ENCODE data around the gene CCIN.

GRCh38 chr9:36217256-36217968 lies 48.2 kb downstream of the CCIN start:
- TF ChIP-seq CTCF (IDR thresholded peaks at IDR 0.05) (no peak), ZFX (IDR thresholded peaks at IDR 0.05; ENCODE audit: borderline replicate concordance) (no peak)

Measured in 22Rv1 (cell line).